Duodenal mucosa (tissue), 2 donors: ENCODE data around the gene CELF4.
"Not testable (repeated sequence)": the region's sequence is repeated elsewhere in the genome, so short reads cannot be mapped to it uniquely, and the experiment has no call there.

Experiments used
- H3K27ac ChIP-seq: one replicate; pipeline ENCODE4 v1.7.0; 2013; ENCODE audit warnings: low read depth, low read length
- H3K27me3 ChIP-seq, 2 donors: one replicate each; pipeline ENCODE4 v1.7.0; 2013; ENCODE audit warnings: low read length in 2 of 2, control low read depth in 1 of 2; ENCODE audit not compliant: insufficient read depth in 2 of 2, control insufficient read depth in 1 of 2
- H3K36me3 ChIP-seq, 2 donors: one replicate each; pipeline ENCODE4 v1.7.0; 2013; ENCODE audit warnings: low read length in 2 of 2, control low read depth in 1 of 2; ENCODE audit not compliant: insufficient read depth in 2 of 2, control insufficient read depth in 1 of 2
- H3K4me1 ChIP-seq, 2 donors: one replicate each; pipeline ENCODE4 v1.7.0; 2013; ENCODE audit warnings: low read length in 2 of 2, control low read depth in 1 of 2; ENCODE audit not compliant: insufficient read depth in 2 of 2, control insufficient read depth in 1 of 2
- H3K4me3 ChIP-seq, 2 donors: one replicate each; pipeline ENCODE4 v1.7.0; 2013; ENCODE audit warnings: low read length in 2 of 2, low read depth in 1 of 2
- H3K9ac ChIP-seq, 2 donors: one replicate each; pipeline ENCODE4 v1.7.0; 2013; ENCODE audit warnings: low read length in 2 of 2, low read depth in 1 of 2
- H3K9me3 ChIP-seq, 2 donors: one replicate each; pipeline ENCODE4 v1.7.0; 2013; ENCODE audit warnings: low read length in 2 of 2, control low read depth in 1 of 2; ENCODE audit not compliant: control insufficient read depth in 1 of 2

CELF4 gene

GRCh38 chr18:37476611-37477295 lies 88.8 kb downstream of the CELF4 start:
- H3K36me3 ChIP-seq = no peaks in the 10 kb centered on the region
- no peaks in the 10 kb centered on the region for H3K9me3 ChIP-seq
- H3K27ac ChIP-seq = no peak overlapping the region
- H3K27me3 ChIP-seq = peaks cover 0 to 3% of the 10 kb centered on the region in 2 donors
- no peaks in the 10 kb centered on the region for H3K4me1 ChIP-seq
- no peak overlapping the region for H3K4me3 ChIP-seq
- H3K9ac ChIP-seq = no peak overlapping the region

- Histone ChIP-seq H3K36me3 (no peaks in the 10 kb centered on the region), H3K4me3 (no peak overlapping the region), H3K9me3 (no peaks in the 10 kb centered on the region)
Observed at GRCh38 chr18:37476182-37476581, 89.4 kb downstream of the CELF4 start.

GRCh38 chr18:37473195-37473840 lies 92.3 kb downstream of the CELF4 start:
- Histone ChIP-seq H3K9ac (no peak overlapping the region), H3K9me3 (no peaks in the 10 kb centered on the region), H3K36me3 (no peaks in the 10 kb centered on the region), H3K4me3 (no peak overlapping the region), H3K27me3 (peaks cover 0 to 3% of the 10 kb centered on the region in 2 donors), H3K27ac (no peak overlapping the region), H3K4me1 (no peaks in the 10 kb centered on the region)

More at GRCh38 chr18:37476182-37476581, 89.4 kb downstream of the CELF4 start:
- Histone ChIP-seq H3K4me1 (no peaks in the 10 kb centered on the region), H3K9ac (no peak overlapping the region), H3K27me3 (peaks cover 0 to 3% of the 10 kb centered on the region in 2 donors), H3K27ac (no peak overlapping the region)

- H3K27me3 ChIP-seq = peaks cover 0 to 3% of the 10 kb centered on the region in 2 donors
- H3K4me1 ChIP-seq = no peaks in the 10 kb centered on the region
- H3K36me3 ChIP-seq = no peaks in the 10 kb centered on the region
- H3K9me3 ChIP-seq = no peaks in the 10 kb centered on the region
- H3K4me3 ChIP-seq = no peak overlapping the region
- H3K9ac ChIP-seq = no peak overlapping the region
- H3K27ac ChIP-seq = no peak overlapping the region
Observed at GRCh38 chr18:37471637-37472036, 94.0 kb downstream of the CELF4 start.

- no peaks in the 10 kb centered on the region for H3K4me1 ChIP-seq
- H3K36me3 ChIP-seq = no peaks in the 10 kb centered on the region
- H3K27me3 ChIP-seq = peaks cover 0 to 3% of the 10 kb centered on the region in 2 donors
- no peak overlapping the region for H3K9ac ChIP-seq
- H3K9me3 ChIP-seq = no peaks in the 10 kb centered on the region
- no peak overlapping the region for H3K27ac ChIP-seq
- H3K4me3 ChIP-seq = no peak overlapping the region
Observed at GRCh38 chr18:37470986-37471385, 94.6 kb downstream of the CELF4 start.

GRCh38 chr18:37467002-37467662 lies 98.5 kb downstream of the CELF4 start:
- Histone ChIP-seq H3K4me1 (no peaks in the 10 kb centered on the region), H3K4me3 (no peak overlapping the region), H3K9ac (no peak overlapping the region), H3K27ac (no peak overlapping the region), H3K36me3 (no peaks in the 10 kb centered on the region), H3K9me3 (no peaks in the 10 kb centered on the region), H3K27me3 (no peaks in the 10 kb centered on the region)

GRCh38 chr18:37465958-37466357 lies 99.6 kb downstream of the CELF4 start:
- Histone ChIP-seq H3K4me1 (no peaks in the 10 kb centered on the region), H3K36me3 (no peaks in the 10 kb centered on the region), H3K4me3 (no peak overlapping the region), H3K27me3 (no peaks in the 10 kb centered on the region), H3K27ac (no peak overlapping the region), H3K9ac (no peak overlapping the region), H3K9me3 (no peaks in the 10 kb centered on the region)

GRCh38 chr18:37464257-37464656 lies 101.3 kb downstream of the CELF4 start:
- no peaks in the 10 kb centered on the region for H3K9me3 ChIP-seq
- H3K4me3 ChIP-seq = no peak overlapping the region
- H3K36me3 ChIP-seq = no peaks in the 10 kb centered on the region
- H3K27me3 ChIP-seq = no peaks in the 10 kb centered on the region
- no peaks in the 10 kb centered on the region for H3K4me1 ChIP-seq
- no peak overlapping the region for H3K27ac ChIP-seq
- H3K9ac ChIP-seq = no peak overlapping the region

- not testable (repeated sequence) for H3K9me3 ChIP-seq, H3K4me1 ChIP-seq, H3K27me3 ChIP-seq, H3K9ac ChIP-seq, H3K27ac ChIP-seq, H3K36me3 ChIP-seq, H3K4me3 ChIP-seq
Observed at GRCh38 chr18:37461329-37461728, 104.3 kb downstream of the CELF4 start.

- no peak overlapping the region for H3K4me3 ChIP-seq
- H3K9ac ChIP-seq = no peak overlapping the region
- no peaks in the 10 kb centered on the region for H3K27me3 ChIP-seq
- H3K4me1 ChIP-seq = no peaks in the 10 kb centered on the region
- H3K9me3 ChIP-seq = no peaks in the 10 kb centered on the region
- H3K36me3 ChIP-seq = no peaks in the 10 kb centered on the region
- no peak overlapping the region for H3K27ac ChIP-seq
Observed at GRCh38 chr18:37460604-37461003, 105.0 kb downstream of the CELF4 start.
